ENCODE data around the gene MGA. TPM values are rescaled to one million over a fixed set of nuclear protein-coding genes. Genes with fewer than 3 reads are reported as not detected.

MGA gene
- total and polyA plus RNA-seq, 2 donors (not counting 3 experiments of a cell fraction or from before 2014, with no cell fraction given), result 4.1 to 36.5 TPM

- intact Hi-C loops (cut with micrococcal nuclease) (no loop called here), dilution Hi-C loops (cut with MboI; ENCODE audit: extremely low pct_ligation_motif_present, low sequenced_read_pairs) (no loop called here)
- Histone ChIP-seq H3K4me1 (ENCODE audit: control insufficient read depth, extremely low read depth, insufficient read depth, low read length) (peaks cover 7% of the 10 kb centered on the region), H2AFZ (ENCODE audit: low read depth, low read length) (no peak overlapping the region), H4K20me1 (replicated peaks; ENCODE audit: control insufficient read depth, extremely low read depth, insufficient read depth, low read length) (no peaks in the 10 kb centered on the region), H3K9me3 (replicated peaks; ENCODE audit: control insufficient read depth, insufficient read depth, low read length) (no peaks in the 10 kb centered on the region), H3K36me3 (ENCODE audit: control insufficient read depth in 2 of 2, extremely low read depth in 1 of 2, insufficient read depth in 2 of 2, low read length in 2 of 2) (no peaks in the 10 kb centered on the region), H3K4me3 (replicated peaks in 1 of 3; ENCODE audit: insufficient read depth in 1 of 3, low read depth in 1 of 3, low read length in 3 of 3) (no peak overlapping the region), H3K4me2 (ENCODE audit: insufficient read depth, low read length) (no peak overlapping the region), H3K27me3 (ENCODE audit: control insufficient read depth in 2 of 2, insufficient read depth in 2 of 2, low read length in 2 of 2) (peaks cover 2 to 14% of the 10 kb centered on the region in 2 experiments), H3K79me2 (ENCODE audit: control insufficient read depth, insufficient read depth, low read length) (no peaks in the 10 kb centered on the region), H3K27ac (ENCODE audit: insufficient read depth, low read depth, low read length) (no peak overlapping the region), H3K9me1 (replicated peaks; ENCODE audit: control insufficient read depth, extremely low read depth, insufficient read depth, low read length) (no peaks in the 10 kb centered on the region), H3K9ac (replicated peaks; ENCODE audit: extremely low read depth, insufficient read depth, low read length) (no peak overlapping the region)
- FAIRE-seq (no peak), DNase-seq (ENCODE audit: low read depth, low spot score) (no peak)
- POLR2A ChIA-PET, result no interaction called here
- TF ChIP-seq EZH2 (IDR thresholded peaks at IDR 0.05; ENCODE audit: borderline replicate concordance, low read depth, low read length, severe bottlenecking) (no peak), POLR2AphosphoS5 (IDR thresholded peaks at IDR 0.05; ENCODE audit: insufficient read depth, low read depth, low read length) (no peak), POLR2A (IDR thresholded peaks at IDR 0.05; ENCODE audit: low read depth, low read length) (no peak), MYC (IDR thresholded peaks at IDR 0.05; ENCODE audit: low read depth, low read length) (no peak), JUN (IDR thresholded peaks at IDR 0.05; ENCODE audit: borderline replicate concordance, insufficient read depth, insufficient read length, low read depth) (no peak), FOS (IDR thresholded peaks at IDR 0.05; ENCODE audit: borderline replicate concordance, insufficient read depth, low read length) (no peak), GATA2 (IDR thresholded peaks at IDR 0.05; ENCODE audit: insufficient read depth, insufficient read length, low read depth, low read length) (no peak), CTCF (IDR thresholded peaks at IDR 0.05; ENCODE audit: extremely low read depth in 1 of 2, insufficient read depth in 1 of 2, low read depth in 1 of 2, low read length in 2 of 2) (no peak)
- TF ChIP-seq, protein P1, sequence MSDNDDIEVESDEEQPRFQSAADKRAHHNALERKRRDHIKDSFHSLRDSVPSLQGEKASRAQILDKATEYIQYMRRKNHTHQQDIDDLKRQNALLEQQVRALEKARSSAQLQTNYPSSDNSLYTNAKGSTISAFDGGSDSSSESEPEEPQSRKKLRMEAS (IDR thresholded peaks at IDR 0.05; ENCODE audit: insufficient read depth, insufficient read length), result no peak
- no TSS peak for BruUV-seq (replicated peaks)
- CTCF ChIA-PET, result interaction anchor here (1.1 kb wide), 1 partner anchor 117 kb away, joined by 4 read pairs; no protein-coding TSS in a partner anchor
Measured at GRCh38 chr15:41655716-41656115, 4.5 kb upstream of the MGA start.

All from endothelial cell of umbilical vein (primary cell).